Transverse colon (tissue), 4 donors: Measurements from ENCODE around the gene DIAPH3. TPM values are rescaled to one million over a fixed set of nuclear protein-coding genes. Genes with fewer than 3 reads are reported as not detected.

Source experiments
- DNase-seq: peaks from one replicate; pipeline ENCODE4 v3.0.0-alpha.2; 2019
- H3K27ac ChIP-seq, 4 donors: fragments of 200-600 bp; sonication (generic); 2 replicates each; pipeline ENCODE4 v1.5.1; 2016 to 2018; ENCODE audit warnings: inconsistent platforms in 4 of 4
- H3K27me3 ChIP-seq: fragments of 200-600 bp; sonication (generic); 2 replicates; pipeline ENCODE4 v1.5.1; 2017; ENCODE audit warnings: inconsistent platforms
- H3K36me3 ChIP-seq, 4 donors: fragments of 200-600 bp; sonication (generic); 2 replicates each; pipeline ENCODE4 v1.5.1; 2017 to 2019; ENCODE audit warnings: inconsistent platforms in 4 of 4
- H3K4me1 ChIP-seq, 4 donors: fragments of 200-600 bp; sonication (generic); 2 replicates each; pipeline ENCODE4 v1.5.1; 2017 to 2020; ENCODE audit warnings: inconsistent platforms in 4 of 4
- H3K4me3 ChIP-seq, 4 donors: fragments of 200-600 bp; sonication (generic); 1 replicate in 1 of 4; 2 replicates in 3 of 4; pipeline versions ENCODE4 v1.5.1 to v1.6.1; 2017 to 2019; ENCODE audit warnings: inconsistent platforms in 4 of 4
- H3K9me3 ChIP-seq, 2 donors: fragments of 200-600 bp; sonication (generic); 2 replicates each; pipeline ENCODE4 v1.5.1; 2017 to 2019; ENCODE audit warnings: inconsistent platforms in 2 of 2
- EP300 ChIP-seq: sonication (generic); formaldehyde crosslinking; IDR thresholded peaks from one replicate; pipeline ENCODE4 v1.6.1; 2017; ENCODE audit warnings: antibody characterized with exemption, low read depth
- POLR2A ChIP-seq: fragments of 450-650 bp; IDR thresholded peaks from one replicate; pipeline ENCODE4 v1.6.1; 2016; ENCODE audit warnings: antibody characterized with exemption, mild to moderate bottlenecking, moderate library complexity
- POLR2AphosphoS5 ChIP-seq, 3 donors: sonication (generic); formaldehyde crosslinking; IDR thresholded peaks; one replicate each; pipeline ENCODE4 v1.6.1; 2016; ENCODE audit warnings: antibody characterized with exemption in 3 of 3
- WGBS, 2 donors: methylation state at CpG; one replicate each; pipeline ENCODE4 v1.1.5; 2018; ENCODE audit warnings: low coverage in 1 of 2; 5-methylcytosine and 5-hydroxymethylcytosine counted together
- in situ Hi-C, 4 donors: fragments of 200-750 bp; cut with MboI; loops; one replicate each; pipeline versions ENCODE4 v1.15.0 to v1.15.1; 2017; ENCODE audit warnings: low sequenced_read_pairs in 3 of 4, low pct_ligation_motif_present in 1 of 4, low pct_unique_long_range_greater_than_20kb in 1 of 4
- intact Hi-C: fragments of 100-400 bp; cut with DNase I; formaldehyde crosslinking; loops from one replicate; pipeline ENCODE4 v1.15.1; 2023; ENCODE audit warnings: low total_unique reads
- total RNA-seq, 4 donors: library from RNA; depleted of rRNA; stranded (reverse); fragments of >200 nt; gene quantifications; one replicate each; pipeline ENCODE4 v1.1.0, GENCODE V29; 2016
- TF ChIP-seq, protein P1 (sequence below), 5 experiments: fragments of 200-600 bp in 3 of 5; fragments of 450-650 bp in 2 of 5; sonication (generic) in 3 of 5; IDR thresholded peaks; 1 replicate in 2 of 5; 2 replicates in 3 of 5; pipeline ENCODE4 v1.5.1; 2016 to 2017; ENCODE audit warnings: antibody characterized with exemption in 5 of 5, inconsistent platforms in 3 of 5, mild to moderate bottlenecking in 2 of 5, moderate library complexity in 1 of 5

The DIAPH3 gene
- total RNA-seq, 4 donors from 2014 or later, result 0.95 to 1.6 (median 1.2) TPM

DNA sequence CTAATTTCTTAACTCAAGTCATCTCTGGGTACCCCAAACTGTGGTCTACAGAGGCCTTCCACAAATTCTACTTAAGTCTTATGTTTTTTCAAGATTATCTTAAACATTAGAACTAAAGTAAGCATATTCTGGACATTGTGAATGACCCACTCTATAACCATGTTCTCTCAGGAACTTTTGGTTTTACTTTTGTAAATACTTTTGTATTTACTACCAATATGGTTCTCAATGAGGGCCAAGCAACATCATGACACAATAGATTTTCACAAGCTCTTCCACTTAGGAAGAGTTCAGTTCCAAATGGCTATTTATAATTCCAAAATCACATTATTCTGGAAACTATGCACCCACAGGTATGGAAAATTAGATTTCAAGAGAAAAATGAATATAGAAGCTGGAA is 10.8 kb downstream of the DIAPH3 start:
- Histone ChIP-seq H3K27me3 (no peaks in the 10 kb centered on the region), H3K36me3 (no peaks in the 10 kb centered on the region), H3K4me1 (no peaks in the 10 kb centered on the region), H3K27ac (no peak overlapping the region), H3K4me3 (no peak overlapping the region), H3K9me3 (no peaks in the 10 kb centered on the region)
- intact Hi-C loops, result no loop called here
- TF ChIP-seq, protein P1, sequence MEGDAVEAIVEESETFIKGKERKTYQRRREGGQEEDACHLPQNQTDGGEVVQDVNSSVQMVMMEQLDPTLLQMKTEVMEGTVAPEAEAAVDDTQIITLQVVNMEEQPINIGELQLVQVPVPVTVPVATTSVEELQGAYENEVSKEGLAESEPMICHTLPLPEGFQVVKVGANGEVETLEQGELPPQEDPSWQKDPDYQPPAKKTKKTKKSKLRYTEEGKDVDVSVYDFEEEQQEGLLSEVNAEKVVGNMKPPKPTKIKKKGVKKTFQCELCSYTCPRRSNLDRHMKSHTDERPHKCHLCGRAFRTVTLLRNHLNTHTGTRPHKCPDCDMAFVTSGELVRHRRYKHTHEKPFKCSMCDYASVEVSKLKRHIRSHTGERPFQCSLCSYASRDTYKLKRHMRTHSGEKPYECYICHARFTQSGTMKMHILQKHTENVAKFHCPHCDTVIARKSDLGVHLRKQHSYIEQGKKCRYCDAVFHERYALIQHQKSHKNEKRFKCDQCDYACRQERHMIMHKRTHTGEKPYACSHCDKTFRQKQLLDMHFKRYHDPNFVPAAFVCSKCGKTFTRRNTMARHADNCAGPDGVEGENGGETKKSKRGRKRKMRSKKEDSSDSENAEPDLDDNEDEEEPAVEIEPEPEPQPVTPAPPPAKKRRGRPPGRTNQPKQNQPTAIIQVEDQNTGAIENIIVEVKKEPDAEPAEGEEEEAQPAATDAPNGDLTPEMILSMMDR (IDR thresholded peaks at IDR 0.05), result no peak
- TF ChIP-seq EP300 (no peak), POLR2AphosphoS5 (IDR thresholded peaks at IDR 0.05) (no peak), POLR2A (no peak)
- in situ Hi-C loops, result loop anchor here in 1 of 4 donors (25.0 kb wide), 1 partner anchor 234 kb away; the partner anchor contains the start of gene TDRD3
- no peak for DNase-seq

DNA sequence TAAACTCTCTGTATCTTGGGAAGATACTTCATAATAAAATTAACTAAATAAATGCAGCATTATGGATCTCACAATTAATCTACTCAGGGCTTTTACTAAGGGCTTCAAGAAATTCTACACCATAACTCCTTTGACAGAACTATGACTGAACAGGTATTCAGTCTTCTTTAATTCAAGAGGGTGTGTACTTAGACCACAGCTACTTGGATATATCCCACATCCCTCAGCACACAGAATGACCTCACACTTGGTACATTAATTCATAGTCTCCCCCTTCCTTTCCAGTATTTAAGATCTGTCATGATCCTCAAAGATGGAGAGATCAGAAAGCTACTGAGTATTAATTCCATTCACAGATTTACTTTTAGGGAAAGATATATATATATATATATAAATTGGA is 11.6 kb downstream of the DIAPH3 start:
- Histone ChIP-seq H3K4me1 (no peaks in the 10 kb centered on the region), H3K27ac (no peak overlapping the region), H3K36me3 (no peaks in the 10 kb centered on the region), H3K9me3 (no peaks in the 10 kb centered on the region), H3K27me3 (no peaks in the 10 kb centered on the region), H3K4me3 (no peak overlapping the region)
- no peak for DNase-seq
- TF ChIP-seq POLR2A (no peak), POLR2AphosphoS5 (IDR thresholded peaks at IDR 0.05) (no peak), EP300 (no peak)
- TF ChIP-seq, protein P1 (IDR thresholded peaks at IDR 0.05), result no peak
- intact Hi-C loops, result no loop called here
- in situ Hi-C loops, result loop anchor here in 1 of 4 donors (25.0 kb wide), 1 partner anchor 235 kb away; the partner anchor contains the start of gene TDRD3

DNA sequence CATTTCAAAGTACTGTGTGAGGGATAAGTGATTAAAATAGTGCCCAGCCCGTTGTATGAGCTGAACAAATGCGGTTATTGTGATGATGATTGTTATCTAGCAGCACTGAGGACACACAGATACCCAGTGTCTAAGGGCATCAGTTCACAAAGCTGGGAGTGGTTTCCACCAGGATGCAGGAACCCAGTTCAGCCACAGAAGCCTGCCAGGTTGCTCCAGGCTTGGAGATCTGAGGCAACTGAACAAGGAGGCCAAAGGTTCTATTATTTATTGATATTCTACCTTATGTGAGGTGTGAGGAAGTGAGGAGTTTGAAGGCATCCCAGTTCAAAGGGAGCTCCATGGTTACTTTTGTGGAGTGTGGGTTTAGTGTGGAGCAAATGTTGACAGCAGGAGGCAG is 13.2 kb downstream of the DIAPH3 start:
- TF ChIP-seq, protein P1 (IDR thresholded peaks at IDR 0.05), result no peak
- TF ChIP-seq POLR2AphosphoS5 (IDR thresholded peaks at IDR 0.05) (no peak), POLR2A (no peak), EP300 (no peak)
- H3K36me3 ChIP-seq, result no peaks in the 10 kb centered on the region
- peaks cover 0 to 9% (median 2%) of the 10 kb centered on the region in 4 donors for H3K4me1 ChIP-seq
- 81 to 82% methylated on average over 2 of the region's 2 CpGs for WGBS, 2 donors
- intact Hi-C loops (no loop called here), in situ Hi-C loops (loop anchor here in 1 of 4 donors (25.0 kb wide), 1 partner anchor 237 kb away; the partner anchor contains the start of gene TDRD3)
- H3K27ac ChIP-seq, result no peak overlapping the region
- no peaks in the 10 kb centered on the region for H3K9me3 ChIP-seq
- no peaks in the 10 kb centered on the region for H3K27me3 ChIP-seq
- no peak overlapping the region for H3K4me3 ChIP-seq
- no peak for DNase-seq

DNA sequence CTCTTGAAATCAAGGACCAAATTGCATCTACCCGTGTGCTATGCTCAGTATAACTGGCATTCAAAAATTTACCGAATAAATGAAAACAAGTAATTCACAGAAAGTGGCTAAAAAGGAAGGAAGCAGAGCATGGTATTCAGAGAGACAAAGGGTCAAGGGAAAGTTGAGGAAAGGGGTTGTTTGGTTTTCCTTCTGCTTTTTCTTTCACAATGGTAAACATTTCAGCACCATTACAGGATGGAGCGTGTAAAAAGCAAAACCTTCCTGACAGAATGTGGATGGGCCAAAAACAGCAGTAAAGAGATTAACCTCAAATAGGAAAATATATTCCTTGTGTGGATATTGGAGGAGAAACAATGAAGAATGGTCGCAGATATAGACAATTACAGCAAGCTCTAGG is 14.8 kb downstream of the DIAPH3 start:
- Histone ChIP-seq H3K27ac (no peak overlapping the region), H3K36me3 (no peaks in the 10 kb centered on the region), H3K4me1 (peaks cover 0 to 9% (median 2%) of the 10 kb centered on the region in 4 donors), H3K9me3 (no peaks in the 10 kb centered on the region), H3K27me3 (no peaks in the 10 kb centered on the region), H3K4me3 (no peak overlapping the region)
- DNase-seq, result no peak
- 87 to 90% methylated on average over 4 of the region's 4 CpGs for WGBS, 2 donors
- intact Hi-C loops, result no loop called here
- no peak for TF ChIP-seq EP300
- TF ChIP-seq POLR2A, result no peak
- TF ChIP-seq, protein P1 (IDR thresholded peaks at IDR 0.05), result no peak
- no peak for TF ChIP-seq POLR2AphosphoS5 (IDR thresholded peaks at IDR 0.05)
- in situ Hi-C loops, result no loop called here
